ENCODE results near the gene AP2M1. TPM values are rescaled to one million over a fixed set of nuclear protein-coding genes. Genes with fewer than 3 reads are reported as not detected.

AP2M1 gene
- total and polyA plus RNA-seq, 11 donors, result 225 to 431 (median 337) TPM

DNA sequence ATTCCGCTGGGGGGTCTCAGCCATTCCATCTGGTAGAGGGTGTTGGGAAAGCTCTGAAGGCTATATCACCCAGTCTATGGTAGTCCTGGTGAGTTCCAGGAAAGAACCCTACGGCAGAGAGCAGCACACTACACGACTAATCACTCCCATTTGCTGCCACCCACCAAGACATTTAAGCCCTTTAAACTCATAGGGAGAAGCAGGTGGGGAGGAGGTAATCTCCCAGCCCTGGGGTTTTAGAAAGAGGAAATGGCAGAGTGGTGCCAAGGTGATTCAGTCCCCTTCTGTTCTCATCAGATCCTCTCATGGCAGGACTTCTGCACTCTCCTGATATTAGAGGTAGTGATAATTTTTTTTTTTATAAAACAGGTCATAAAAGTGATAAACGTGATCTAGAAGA, 44.2 kb downstream of the AP2M1 start:
- Histone ChIP-seq H3K36me3 (no peaks in the 10 kb centered on the region), H3K4me1 (no peaks in the 10 kb centered on the region), H3K27ac (no peak overlapping the region), H3K9me3 (no peaks in the 10 kb centered on the region), H3K4me3 (no peak overlapping the region), H3K27me3 (peaks cover 0 to 10% (median 0%) of the 10 kb centered on the region in 9 donors)
- ATAC-seq (no peak), DNase-seq (no peak)
- intact Hi-C loops (cut with DNase I), result no loop called here
- WGBS, 4 donors, result 49 to 58% (median 57%) methylated on average over 4 of the region's 4 CpGs
- no peak for TF ChIP-seq POLR2A (IDR thresholded peaks at IDR 0.05)
- TF ChIP-seq, protein P1, sequence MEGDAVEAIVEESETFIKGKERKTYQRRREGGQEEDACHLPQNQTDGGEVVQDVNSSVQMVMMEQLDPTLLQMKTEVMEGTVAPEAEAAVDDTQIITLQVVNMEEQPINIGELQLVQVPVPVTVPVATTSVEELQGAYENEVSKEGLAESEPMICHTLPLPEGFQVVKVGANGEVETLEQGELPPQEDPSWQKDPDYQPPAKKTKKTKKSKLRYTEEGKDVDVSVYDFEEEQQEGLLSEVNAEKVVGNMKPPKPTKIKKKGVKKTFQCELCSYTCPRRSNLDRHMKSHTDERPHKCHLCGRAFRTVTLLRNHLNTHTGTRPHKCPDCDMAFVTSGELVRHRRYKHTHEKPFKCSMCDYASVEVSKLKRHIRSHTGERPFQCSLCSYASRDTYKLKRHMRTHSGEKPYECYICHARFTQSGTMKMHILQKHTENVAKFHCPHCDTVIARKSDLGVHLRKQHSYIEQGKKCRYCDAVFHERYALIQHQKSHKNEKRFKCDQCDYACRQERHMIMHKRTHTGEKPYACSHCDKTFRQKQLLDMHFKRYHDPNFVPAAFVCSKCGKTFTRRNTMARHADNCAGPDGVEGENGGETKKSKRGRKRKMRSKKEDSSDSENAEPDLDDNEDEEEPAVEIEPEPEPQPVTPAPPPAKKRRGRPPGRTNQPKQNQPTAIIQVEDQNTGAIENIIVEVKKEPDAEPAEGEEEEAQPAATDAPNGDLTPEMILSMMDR (IDR thresholded peaks at IDR 0.05), result no peak

DNA sequence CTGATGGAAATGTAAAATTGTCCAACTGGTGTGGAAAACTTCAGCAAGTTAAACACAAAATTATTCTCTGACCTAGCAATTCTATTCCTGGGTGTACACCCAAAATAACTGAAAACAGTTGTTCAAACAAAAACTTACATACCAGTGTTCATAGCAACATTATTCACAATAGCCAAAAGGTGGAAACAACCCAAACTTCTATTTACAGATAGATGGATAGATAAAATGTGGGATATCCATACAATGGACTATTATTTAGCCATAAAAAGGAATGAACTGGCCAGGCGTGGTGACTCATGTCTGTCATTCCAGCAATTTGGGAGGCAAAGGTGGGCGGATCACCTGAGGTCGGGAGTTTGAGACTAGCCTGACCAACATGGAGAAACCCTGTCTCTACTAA, 47.9 kb downstream of the AP2M1 start:
- TF ChIP-seq POLR2A (IDR thresholded peaks at IDR 0.05), result no peak
- TF ChIP-seq, protein P1 (IDR thresholded peaks at IDR 0.05), result no peak
- no peak overlapping the region for H3K27ac ChIP-seq
- 78 to 91% (median 85%) methylated on average over 3 of the region's 3 CpGs for WGBS, 4 donors
- no peaks in the 10 kb centered on the region for H3K4me1 ChIP-seq
- H3K36me3 ChIP-seq, result no peaks in the 10 kb centered on the region
- intact Hi-C loops (cut with DNase I), result no loop called here
- ATAC-seq (no peak), DNase-seq (no peak)
- H3K27me3 ChIP-seq, result peaks cover 0 to 24% (median 0%) of the 10 kb centered on the region in 9 donors
- no peaks in the 10 kb centered on the region for H3K9me3 ChIP-seq
- no peak overlapping the region for H3K4me3 ChIP-seq

DNA sequence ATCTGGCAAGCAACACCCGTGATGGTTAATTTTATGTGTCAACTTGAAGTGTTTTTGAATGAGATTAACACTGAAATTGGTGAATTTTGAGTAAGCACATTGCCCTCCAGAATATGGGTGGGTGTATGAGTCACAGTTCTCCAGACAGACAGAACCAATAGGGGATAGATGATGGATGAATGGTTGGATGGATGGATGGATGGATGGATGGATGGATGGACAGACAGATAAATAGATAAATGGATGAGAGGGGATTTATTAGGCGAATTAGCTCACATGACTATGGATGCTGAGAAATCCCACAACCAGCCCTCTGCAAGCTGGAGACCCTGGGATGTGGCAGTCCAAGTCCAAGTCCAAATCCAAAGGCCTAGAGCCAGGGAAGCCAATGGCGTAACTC, 49.3 kb downstream of the AP2M1 start:
- no peaks in the 10 kb centered on the region for H3K9me3 ChIP-seq
- no peak for TF ChIP-seq POLR2A (IDR thresholded peaks at IDR 0.05)
- TF ChIP-seq, protein P1 (IDR thresholded peaks at IDR 0.05), result no peak
- intact Hi-C loops (cut with DNase I), result no loop called here
- no peaks in the 10 kb centered on the region for H3K36me3 ChIP-seq
- peaks cover 0 to 37% (median 0%) of the 10 kb centered on the region in 9 donors for H3K27me3 ChIP-seq
- no peak for DNase-seq
- no peak for ATAC-seq
- H3K4me1 ChIP-seq, result peaks cover 0 to 2% (median 0%) of the 10 kb centered on the region in 12 donors
- H3K4me3 ChIP-seq, result no peak overlapping the region
- H3K27ac ChIP-seq, result no peak overlapping the region
- 75 to 86% (median 83%) methylated on average over 3 of the region's 3 CpGs for WGBS, 4 donors

DNA sequence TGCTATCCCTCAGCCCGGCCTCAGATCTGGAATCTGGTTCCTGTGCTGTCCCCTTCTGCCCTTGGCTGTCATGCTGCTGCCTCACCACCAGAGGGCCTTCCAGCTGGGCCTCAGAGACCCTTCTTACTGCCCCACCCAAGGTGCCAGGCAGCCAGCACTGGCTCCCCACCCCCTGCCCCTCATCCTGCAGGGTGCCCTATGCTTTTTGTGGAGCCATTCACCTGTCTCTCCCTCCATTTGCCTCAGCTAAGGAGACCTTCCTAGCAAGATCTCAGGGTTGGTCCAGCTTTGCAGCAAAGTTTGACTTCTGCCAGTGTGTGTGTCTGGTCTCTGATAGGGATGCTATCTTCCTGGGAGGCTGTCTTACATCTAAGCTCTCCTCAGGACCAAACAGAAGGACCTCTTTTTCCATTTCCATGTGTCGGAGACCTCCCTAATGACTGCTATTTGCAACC, 52.9 kb downstream of the AP2M1 start:
- H3K9me3 ChIP-seq, result no peaks in the 10 kb centered on the region
- ATAC-seq (peak in 1 of 4 donors; percentile 34), DNase-seq (no peak)
- H3K27me3 ChIP-seq, result peaks cover 20 to 63% (median 32%) of the 10 kb centered on the region in 9 donors
- 54 to 64% (median 55%) methylated on average over 2 of the region's 2 CpGs for WGBS, 4 donors
- intact Hi-C loops (cut with DNase I), result loop anchor here in 1 of 10 donors (2.0 kb wide), 1 partner anchor 21 kb away; the partner anchor contains the start of genes ALG3 and EEF1AKMT4
- no peaks in the 10 kb centered on the region for H3K36me3 ChIP-seq
- H3K4me1 ChIP-seq, result peaks cover 0 to 22% (median 12%) of the 10 kb centered on the region in 12 donors
- H3K4me3 ChIP-seq, result no peak overlapping the region
- no peak overlapping the region for H3K27ac ChIP-seq
- TF ChIP-seq, protein P1 (IDR thresholded peaks at IDR 0.05), result peak; percentile 53 to 81 (median 66)
- no peak for TF ChIP-seq POLR2A (IDR thresholded peaks at IDR 0.05)

Data from heart left ventricle (tissue), 16 donors.